Caco-2 (cell line): ENCODE measurements around the gene TPRG1. TPM values are rescaled to one million over a fixed set of nuclear protein-coding genes. Genes with fewer than 3 reads are reported as not detected.

Experiments
- BruUV-seq: library from RNA; stranded (reverse); fragments of 400-500 nt; replicated peaks from 2 replicates; lab custom pipeline; 2021; lab: Mats Ljungman, UMichigan
- CTCF ChIA-PET: fragments of 300-600 bp; sonication (Branson Sonifier 250); formaldehyde crosslinking; loops from one replicate; lab custom pipeline; 2022; ENCODE audit warnings: antibody characterized with exemption; lab: Charles Lee
- POLR2A ChIA-PET: fragments of 300-600 bp; sonication (Branson Sonifier 250); formaldehyde crosslinking; loops from one replicate; lab custom pipeline; 2022; ENCODE audit warnings: antibody characterized with exemption; lab: Charles Lee
- DNase-seq, 2 experiments: peaks; one replicate each; pipeline versions ENCODE4 v3.0.0 to v3.0.0-alpha.2; 2020 to 2022
- H3K27me3 ChIP-seq: replicated peaks from 2 replicates; pipeline ENCODE4 v1.6.0; 2011; ENCODE audit warnings: low read length; ENCODE audit not compliant: control insufficient read depth, insufficient read depth
- H3K36me3 ChIP-seq: 2 replicates; pipeline ENCODE4 v1.5.1; 2011; ENCODE audit warnings: low read length; ENCODE audit not compliant: control insufficient read depth, insufficient read depth
- H3K4me1 ChIP-seq: fragments of 250-450 bp; sonication (Bioruptor Pico); 2 replicates; pipeline ENCODE4 v1.5.1; 2020; ENCODE audit warnings: mild to moderate bottlenecking
- H3K4me3 ChIP-seq: 2 replicates; pipeline ENCODE4 v1.5.1; 2011; ENCODE audit warnings: low read depth, mild to moderate bottlenecking, control low read depth, low read length
- H3K9me3 ChIP-seq: fragments of 250-450 bp; sonication (Bioruptor Pico); 2 replicates; pipeline ENCODE4 v1.5.1; 2020; ENCODE audit warnings: mild to moderate bottlenecking, moderate library complexity
- H3K27ac Mint-ChIP-seq: one replicate; pipeline ENCODE4 v1.8.0; 2022; ENCODE audit warnings: mixed read lengths; ENCODE audit not compliant: unreplicated experiment
- H3K27me3 Mint-ChIP-seq: one replicate; pipeline ENCODE4 v1.8.0; 2022; ENCODE audit warnings: mixed read lengths; ENCODE audit not compliant: insufficient read depth, unreplicated experiment
- H3K36me3 Mint-ChIP-seq: one replicate; pipeline ENCODE4 v1.8.0; 2022; ENCODE audit warnings: mild to moderate bottlenecking, mixed read lengths; ENCODE audit not compliant: insufficient read depth, unreplicated experiment
- H3K4me1 Mint-ChIP-seq: one replicate; pipeline ENCODE4 v1.8.0; 2022; ENCODE audit warnings: low read depth, mixed read lengths; ENCODE audit not compliant: unreplicated experiment
- H3K4me3 Mint-ChIP-seq: one replicate; pipeline ENCODE4 v1.8.0; 2022; ENCODE audit warnings: mild to moderate bottlenecking, moderate library complexity, mixed read lengths; ENCODE audit not compliant: unreplicated experiment
- H3K9me3 Mint-ChIP-seq: one replicate; pipeline ENCODE4 v1.8.0; 2022; ENCODE audit warnings: mixed read lengths; ENCODE audit not compliant: unreplicated experiment
- intact Hi-C: fragments of 100-400 bp; cut with micrococcal nuclease; formaldehyde crosslinking; loops from one replicate; pipeline ENCODE4 v1.10.0; 2022; ENCODE audit not compliant: unreplicated experiment
- total RNA-seq: library from RNA; stranded (reverse); gene quantifications from 2 replicates; pipeline ENCODE4 v1.2.3, GENCODE V29; 2022
- TF ChIP-seq, protein P1 (sequence below), 2 experiments: fragments of 200-600 bp in 1 of 2; IDR thresholded peaks; 1 replicate in 1 of 2; 2 replicates in 1 of 2; pipeline versions ENCODE4 v1.5.1 to v1.8.0; 2011 to 2022; ENCODE audit warnings: antibody characterized with exemption in 1 of 2, control low read depth in 1 of 2, inconsistent platforms in 1 of 2, low read depth in 1 of 2, low read length in 1 of 2, mild to moderate bottlenecking in 1 of 2, moderate library complexity in 1 of 2; ENCODE audit not compliant: insufficient read depth in 1 of 2, severe bottlenecking in 1 of 2, unreplicated experiment in 1 of 2

TPRG1 gene
- total RNA-seq, 1 experiment from 2014 or later = 1.5 TPM

DNA sequence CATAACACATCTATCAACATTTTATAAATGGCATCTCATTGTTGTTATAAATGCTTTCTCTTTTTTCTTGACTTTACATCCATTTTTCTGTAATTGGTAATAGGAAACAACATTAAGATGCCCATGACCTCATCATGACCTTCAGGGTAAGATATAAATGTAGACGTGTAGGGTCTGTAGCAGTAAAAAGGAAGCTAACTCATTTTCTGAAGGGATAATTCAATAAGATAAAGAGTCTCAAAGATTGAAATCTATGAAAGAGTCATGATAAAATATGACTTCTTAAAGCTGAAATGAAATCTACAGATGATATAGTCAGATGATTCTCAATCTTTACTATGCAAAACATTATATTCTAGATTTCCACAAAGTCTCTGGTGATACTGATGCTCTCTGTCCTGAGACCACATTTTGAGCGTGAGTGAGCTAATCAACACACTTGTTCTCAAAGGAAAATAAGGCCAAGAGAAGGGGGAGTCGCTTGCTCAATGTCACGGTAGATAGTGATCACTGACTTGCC, 38.5 kb downstream of the TPRG1 start:
- BruUV-seq = no TSS peak
- H3K4me1 Mint-ChIP-seq = no peaks in the 10 kb centered on the region
- no peaks in the 10 kb centered on the region for H3K9me3 ChIP-seq
- H3K4me3 ChIP-seq = no peak overlapping the region
- no peak overlapping the region for H3K4me3 Mint-ChIP-seq
- POLR2A ChIA-PET = no interaction called here
- H3K4me1 ChIP-seq = peaks cover 3% of the 10 kb centered on the region; the same call in 1 of the 2 replicates
- intact Hi-C loops = no loop called here
- H3K27me3 Mint-ChIP-seq = no peaks in the 10 kb centered on the region
- H3K9me3 Mint-ChIP-seq = no peaks in the 10 kb centered on the region
- no peaks in the 10 kb centered on the region for H3K27me3 ChIP-seq
- no peak overlapping the region for H3K27ac Mint-ChIP-seq
- DNase-seq = no peak
- no peaks in the 10 kb centered on the region for H3K36me3 Mint-ChIP-seq
- no peaks in the 10 kb centered on the region for H3K36me3 ChIP-seq
- TF ChIP-seq, protein P1, sequence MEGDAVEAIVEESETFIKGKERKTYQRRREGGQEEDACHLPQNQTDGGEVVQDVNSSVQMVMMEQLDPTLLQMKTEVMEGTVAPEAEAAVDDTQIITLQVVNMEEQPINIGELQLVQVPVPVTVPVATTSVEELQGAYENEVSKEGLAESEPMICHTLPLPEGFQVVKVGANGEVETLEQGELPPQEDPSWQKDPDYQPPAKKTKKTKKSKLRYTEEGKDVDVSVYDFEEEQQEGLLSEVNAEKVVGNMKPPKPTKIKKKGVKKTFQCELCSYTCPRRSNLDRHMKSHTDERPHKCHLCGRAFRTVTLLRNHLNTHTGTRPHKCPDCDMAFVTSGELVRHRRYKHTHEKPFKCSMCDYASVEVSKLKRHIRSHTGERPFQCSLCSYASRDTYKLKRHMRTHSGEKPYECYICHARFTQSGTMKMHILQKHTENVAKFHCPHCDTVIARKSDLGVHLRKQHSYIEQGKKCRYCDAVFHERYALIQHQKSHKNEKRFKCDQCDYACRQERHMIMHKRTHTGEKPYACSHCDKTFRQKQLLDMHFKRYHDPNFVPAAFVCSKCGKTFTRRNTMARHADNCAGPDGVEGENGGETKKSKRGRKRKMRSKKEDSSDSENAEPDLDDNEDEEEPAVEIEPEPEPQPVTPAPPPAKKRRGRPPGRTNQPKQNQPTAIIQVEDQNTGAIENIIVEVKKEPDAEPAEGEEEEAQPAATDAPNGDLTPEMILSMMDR (IDR thresholded peaks at IDR 0.05; ENCODE audit: insufficient read depth in 1 of 2, low read depth in 1 of 2, low read length in 1 of 2, severe bottlenecking in 1 of 2, unreplicated experiment in 1 of 2) = no peak
- CTCF ChIA-PET = interaction anchor here (0.6 kb wide), 1 partner anchor 37 kb away, joined by 3 read pairs; no protein-coding TSS in a partner anchor

DNA sequence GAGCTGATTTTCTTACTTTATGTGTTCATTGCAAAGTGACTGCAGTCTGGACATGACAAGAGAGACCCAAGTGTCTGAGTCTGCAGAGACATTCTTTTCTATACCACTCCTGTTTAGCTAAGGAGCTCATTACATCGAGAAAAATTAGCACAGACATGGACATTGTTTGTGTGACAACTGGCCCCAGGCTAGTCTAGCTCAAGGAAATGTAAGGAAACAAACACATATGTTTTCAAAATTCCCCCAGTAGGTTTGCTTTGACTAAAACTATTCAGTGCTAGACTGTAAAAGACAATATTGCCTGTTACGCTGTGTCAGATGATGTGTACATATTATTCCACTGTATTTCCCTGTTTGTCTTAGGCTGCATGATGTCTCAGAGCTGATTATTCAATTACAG, 40.9 kb downstream of the TPRG1 start:
- TF ChIP-seq, protein P1 (IDR thresholded peaks at IDR 0.05; ENCODE audit: insufficient read depth in 1 of 2, low read depth in 1 of 2, low read length in 1 of 2, severe bottlenecking in 1 of 2, unreplicated experiment in 1 of 2) = no peak
- H3K36me3 ChIP-seq = no peaks in the 10 kb centered on the region
- no TSS peak for BruUV-seq
- Mint-ChIP-seq H3K4me3 (no peak overlapping the region), H3K27me3 (no peaks in the 10 kb centered on the region), H3K4me1 (no peaks in the 10 kb centered on the region), H3K36me3 (no peaks in the 10 kb centered on the region), H3K9me3 (no peaks in the 10 kb centered on the region), H3K27ac (no peak overlapping the region)
- no peaks in the 10 kb centered on the region for H3K27me3 ChIP-seq
- no peaks in the 10 kb centered on the region for H3K9me3 ChIP-seq
- peaks cover 3% of the 10 kb centered on the region; the same call in 1 of the 2 replicates for H3K4me1 ChIP-seq
- intact Hi-C loops = no loop called here
- ChIA-PET POLR2A (no interaction called here), CTCF (no interaction called here)
- no peak overlapping the region for H3K4me3 ChIP-seq
- DNase-seq = no peak

DNA sequence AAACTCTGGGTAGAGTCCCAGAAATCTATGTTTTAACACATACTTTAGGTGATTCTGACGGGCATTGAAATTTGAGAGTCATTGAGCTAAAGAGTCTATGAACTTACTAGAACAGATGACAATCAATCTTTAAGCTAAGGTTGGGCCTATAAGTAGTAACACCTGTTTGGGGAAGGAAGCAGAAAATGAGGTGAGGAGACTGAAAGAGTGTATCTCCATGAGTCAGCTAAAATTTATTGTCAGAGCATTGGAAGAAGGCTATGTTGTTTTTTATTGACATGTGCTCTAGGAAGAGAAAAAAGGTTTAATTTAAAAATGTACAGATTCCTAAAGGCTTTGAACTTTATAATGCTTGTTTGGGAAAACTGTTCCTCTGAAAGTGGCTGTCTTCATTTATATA, 42.9 kb downstream of the TPRG1 start:
- DNase-seq = no peak
- H3K27ac Mint-ChIP-seq = no peak overlapping the region
- Histone ChIP-seq H3K4me3 (no peak overlapping the region), H3K27me3 (no peaks in the 10 kb centered on the region), H3K9me3 (no peaks in the 10 kb centered on the region), H3K4me1 (peaks cover 3% of the 10 kb centered on the region; the same call in 1 of the 2 replicates), H3K36me3 (no peaks in the 10 kb centered on the region)
- no peak overlapping the region for H3K4me3 Mint-ChIP-seq
- no peaks in the 10 kb centered on the region for H3K27me3 Mint-ChIP-seq
- ChIA-PET CTCF (no interaction called here), POLR2A (no interaction called here)
- intact Hi-C loops = no loop called here
- H3K9me3 Mint-ChIP-seq = no peaks in the 10 kb centered on the region
- no peaks in the 10 kb centered on the region for H3K36me3 Mint-ChIP-seq
- no TSS peak for BruUV-seq
- H3K4me1 Mint-ChIP-seq = no peaks in the 10 kb centered on the region
- TF ChIP-seq, protein P1 (IDR thresholded peaks at IDR 0.05; ENCODE audit: insufficient read depth in 1 of 2, low read depth in 1 of 2, low read length in 1 of 2, severe bottlenecking in 1 of 2, unreplicated experiment in 1 of 2) = no peak
